HEK293 (cell line): ENCODE data around the gene BLTP3A.
"Not testable (repeated sequence)": the region's sequence is repeated elsewhere in the genome, so short reads cannot be mapped to it uniquely, and the experiment has no call there.

Source experiments
- CTCF ChIA-PET: fragments of 350-600 bp; formaldehyde crosslinking; extraction: SDS; loops from one replicate; lab custom pipeline; 2021; ENCODE audit warnings: antibody characterized with exemption; lab: Yijun Ruan, JAX
- POLR2A ChIA-PET: fragments of 300-600 bp; formaldehyde crosslinking; extraction: SDS; loops from one replicate; lab custom pipeline; 2020; ENCODE audit warnings: antibody characterized with exemption, inconsistent platforms; lab: Yijun Ruan, JAX
- H3K27ac ChIP-seq: fragments of 200-500 bp; sonication (Bioruptor generic); 2 replicates; pipeline ENCODE4 v1.5.1; 2014; ENCODE audit warnings: low read depth, low read length, control low read depth, inconsistent platforms; ENCODE audit errors: extremely low read depth
- H3K36me3 ChIP-seq, 2 experiments: fragments of 200-500 bp in 1 of 2; sonication (Bioruptor generic) in 1 of 2; 1 replicate in 1 of 2; 2 replicates in 1 of 2; pipeline ENCODE4 v1.5.1; 2014 to 2017; ENCODE audit warnings: inconsistent platforms in 2 of 2, low read length in 2 of 2; ENCODE audit not compliant: control insufficient read depth in 2 of 2, insufficient read depth in 1 of 2
- H3K4me1 ChIP-seq: fragments of 200-500 bp; sonication (Bioruptor generic); 2 replicates; pipeline ENCODE4 v1.5.1; 2014; ENCODE audit warnings: mild to moderate bottlenecking, low read length, inconsistent platforms; ENCODE audit not compliant: control insufficient read depth, insufficient read depth
- H3K4me3 ChIP-seq: 2 replicates; pipeline ENCODE4 v1.5.1; 2011; ENCODE audit warnings: low read depth, mild to moderate bottlenecking, control low read depth, low read length, moderate library complexity
- H3K9me3 ChIP-seq: fragments of 200-500 bp; sonication (Bioruptor generic); 2 replicates; pipeline ENCODE4 v1.5.1; 2014; ENCODE audit warnings: low read depth, low read length, inconsistent platforms; ENCODE audit not compliant: control insufficient read depth, insufficient read depth
- HOXD13 ChIP-seq: sonication (generic); formaldehyde crosslinking; IDR thresholded peaks from 2 replicates; pipeline ENCODE4 v1.8.0; 2022; ENCODE audit warnings: missing genetic modification reagents, borderline replicate concordance
- SCRT2 ChIP-seq: fragments of 450-650 bp; formaldehyde crosslinking; IDR thresholded peaks from 2 replicates; pipeline ENCODE4 v1.5.1; 2016; ENCODE audit warnings: missing biosample characterization, missing genetic modification characterization
- ZBTB7A ChIP-seq: fragments of 450-650 bp; formaldehyde crosslinking; IDR thresholded peaks from 2 replicates; pipeline ENCODE4 v1.5.1; 2016; ENCODE audit warnings: low read depth, missing biosample characterization, missing genetic modification characterization
- ZNF24 ChIP-seq: fragments of 450-650 bp; formaldehyde crosslinking; IDR thresholded peaks from 2 replicates; pipeline ENCODE4 v1.5.1; 2016; ENCODE audit warnings: missing biosample characterization, missing genetic modification characterization
- ZNF354C ChIP-seq: fragments of 450-650 bp; formaldehyde crosslinking; IDR thresholded peaks from 2 replicates; pipeline ENCODE4 v1.5.1; 2016; ENCODE audit warnings: missing biosample characterization, missing genetic modification characterization, low read depth, borderline replicate concordance
- ZNF366 ChIP-seq: fragments of 450-650 bp; formaldehyde crosslinking; conservative IDR thresholded peaks from 2 replicates; pipeline ENCODE4 v1.5.1; 2016; ENCODE audit warnings: missing biosample characterization, missing genetic modification characterization
- ZNF473 ChIP-seq: fragments of 450-650 bp; formaldehyde crosslinking; IDR thresholded peaks from 2 replicates; pipeline ENCODE4 v1.5.1; 2017; ENCODE audit warnings: missing biosample characterization, missing genetic modification characterization
- ZNF555 ChIP-seq: fragments of 450-650 bp; formaldehyde crosslinking; conservative IDR thresholded peaks from 2 replicates; pipeline ENCODE4 v1.5.1; 2017; ENCODE audit warnings: missing biosample characterization, mild to moderate bottlenecking, missing genetic modification characterization, inconsistent platforms
- ZNF621 ChIP-seq: fragments of 450-650 bp; formaldehyde crosslinking; IDR thresholded peaks from 2 replicates; pipeline ENCODE4 v1.5.1; 2017; ENCODE audit warnings: missing biosample characterization, missing genetic modification characterization
- ZNF624 ChIP-seq: fragments of 450-650 bp; formaldehyde crosslinking; IDR thresholded peaks from 2 replicates; pipeline ENCODE4 v1.5.1; 2017; ENCODE audit warnings: missing biosample characterization, missing genetic modification characterization
- ZNF664 ChIP-seq: fragments of 450-650 bp; formaldehyde crosslinking; IDR thresholded peaks from 2 replicates; pipeline ENCODE4 v1.5.1; 2016; ENCODE audit warnings: missing biosample characterization, missing genetic modification characterization
- ZNF830 ChIP-seq: fragments of 450-650 bp; IDR thresholded peaks from 2 replicates; pipeline ENCODE4 v1.5.0; 2018; ENCODE audit warnings: missing biosample characterization, missing genetic modification characterization, low read depth, mild to moderate bottlenecking, moderate library complexity
- ZSCAN23 ChIP-seq: fragments of 450-650 bp; formaldehyde crosslinking; IDR thresholded peaks from 2 replicates; pipeline ENCODE4 v1.5.1; 2016; ENCODE audit warnings: missing biosample characterization, missing genetic modification characterization
- TF ChIP-seq, protein P1 (sequence below): fragments of 450-650 bp; formaldehyde crosslinking; IDR thresholded peaks from 2 replicates; pipeline ENCODE4 v1.5.1; 2016; ENCODE audit warnings: missing biosample characterization, missing genetic modification characterization, borderline replicate concordance
- TF ChIP-seq, protein P2 (sequence below): fragments of 450-650 bp; formaldehyde crosslinking; IDR thresholded peaks from 2 replicates; pipeline ENCODE4 v1.5.1; 2016; ENCODE audit warnings: missing biosample characterization, missing genetic modification characterization

Gene BLTP3A

DNA sequence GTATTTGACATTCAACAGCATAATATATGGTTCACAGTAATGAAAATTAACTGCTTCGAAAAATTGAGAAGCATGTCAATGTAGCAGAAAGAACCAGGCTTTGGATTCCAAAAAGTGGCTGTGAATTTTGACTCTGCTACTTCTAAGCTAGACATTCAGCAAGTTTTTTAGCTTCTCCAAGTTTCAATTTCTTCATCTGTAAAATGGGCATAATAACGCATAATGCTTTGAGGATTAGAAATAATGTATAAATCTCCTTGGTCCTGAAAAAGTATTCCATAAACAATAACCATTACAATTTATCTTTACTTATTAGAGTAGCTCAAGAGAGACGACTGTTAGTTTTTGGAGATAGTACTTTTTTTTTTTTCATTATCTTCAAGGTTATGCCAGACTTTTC lies 7.7 kb downstream of the BLTP3A start (continued):
- TF ChIP-seq, protein P1, sequence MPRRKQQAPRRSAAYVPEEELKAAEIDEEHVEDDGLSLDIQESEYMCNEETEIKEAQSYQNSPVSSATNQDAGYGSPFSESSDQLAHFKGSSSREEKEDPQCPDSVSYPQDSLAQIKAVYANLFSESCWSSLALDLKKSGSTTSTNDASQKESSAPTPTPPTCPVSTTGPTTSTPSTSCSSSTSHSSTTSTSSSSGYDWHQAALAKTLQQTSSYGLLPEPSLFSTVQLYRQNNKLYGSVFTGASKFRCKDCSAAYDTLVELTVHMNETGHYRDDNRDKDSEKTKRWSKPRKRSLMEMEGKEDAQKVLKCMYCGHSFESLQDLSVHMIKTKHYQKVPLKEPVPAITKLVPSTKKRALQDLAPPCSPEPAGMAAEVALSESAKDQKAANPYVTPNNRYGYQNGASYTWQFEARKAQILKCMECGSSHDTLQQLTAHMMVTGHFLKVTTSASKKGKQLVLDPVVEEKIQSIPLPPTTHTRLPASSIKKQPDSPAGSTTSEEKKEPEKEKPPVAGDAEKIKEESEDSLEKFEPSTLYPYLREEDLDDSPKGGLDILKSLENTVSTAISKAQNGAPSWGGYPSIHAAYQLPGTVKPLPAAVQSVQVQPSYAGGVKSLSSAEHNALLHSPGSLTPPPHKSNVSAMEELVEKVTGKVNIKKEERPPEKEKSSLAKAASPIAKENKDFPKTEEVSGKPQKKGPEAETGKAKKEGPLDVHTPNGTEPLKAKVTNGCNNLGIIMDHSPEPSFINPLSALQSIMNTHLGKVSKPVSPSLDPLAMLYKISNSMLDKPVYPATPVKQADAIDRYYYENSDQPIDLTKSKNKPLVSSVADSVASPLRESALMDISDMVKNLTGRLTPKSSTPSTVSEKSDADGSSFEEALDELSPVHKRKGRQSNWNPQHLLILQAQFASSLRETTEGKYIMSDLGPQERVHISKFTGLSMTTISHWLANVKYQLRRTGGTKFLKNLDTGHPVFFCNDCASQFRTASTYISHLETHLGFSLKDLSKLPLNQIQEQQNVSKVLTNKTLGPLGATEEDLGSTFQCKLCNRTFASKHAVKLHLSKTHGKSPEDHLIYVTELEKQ (tag by site-specific recombination): no peak
- TF ChIP-seq, protein P2, sequence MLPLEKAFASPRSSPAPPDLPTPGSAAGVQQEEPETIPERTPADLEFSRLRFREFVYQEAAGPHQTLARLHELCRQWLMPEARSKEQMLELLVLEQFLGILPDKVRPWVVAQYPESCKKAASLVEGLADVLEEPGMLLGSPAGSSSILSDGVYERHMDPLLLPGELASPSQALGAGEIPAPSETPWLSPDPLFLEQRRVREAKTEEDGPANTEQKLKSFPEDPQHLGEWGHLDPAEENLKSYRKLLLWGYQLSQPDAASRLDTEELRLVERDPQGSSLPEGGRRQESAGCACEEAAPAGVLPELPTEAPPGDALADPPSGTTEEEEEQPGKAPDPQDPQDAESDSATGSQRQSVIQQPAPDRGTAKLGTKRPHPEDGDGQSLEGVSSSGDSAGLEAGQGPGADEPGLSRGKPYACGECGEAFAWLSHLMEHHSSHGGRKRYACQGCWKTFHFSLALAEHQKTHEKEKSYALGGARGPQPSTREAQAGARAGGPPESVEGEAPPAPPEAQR (tag by site-specific recombination): no peak
- TF ChIP-seq ZNF555 (tag by site-specific recombination) (no peak), ZNF830 (tag by site-specific recombination) (no peak), HOXD13 (CRISPR knock-in tag) (no peak), ZNF354C (no peak), ZNF624 (no peak), ZBTB7A (tag by site-specific recombination) (no peak), ZNF24 (tag by site-specific recombination) (no peak)

DNA sequence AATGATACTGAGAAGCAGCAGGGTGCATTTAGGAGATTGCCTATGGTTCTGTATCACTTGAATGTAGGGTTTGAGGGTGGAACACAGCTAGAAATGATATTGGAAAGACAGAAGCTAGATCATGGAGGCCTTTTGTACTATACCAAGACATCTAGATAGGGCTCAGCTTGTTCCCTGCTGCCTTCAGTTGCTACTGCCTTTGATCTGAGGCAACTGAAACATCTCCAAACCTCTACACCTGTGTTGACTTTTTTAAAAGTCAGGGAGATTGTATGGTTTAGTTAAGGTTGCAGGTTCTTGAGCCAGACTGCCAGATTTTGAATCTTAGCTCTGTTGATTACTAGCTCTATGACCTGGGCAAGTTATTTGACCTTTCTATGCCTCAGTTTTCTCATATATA lies 12.7 kb downstream of the BLTP3A start:
- ChIA-PET CTCF (interaction anchor here (0.6 to 2.1 kb wide), 2 partner anchors 13 to 30 kb away, joined by 4 to 6 read pairs; no protein-coding TSS in a partner anchor), POLR2A (interaction anchor here (2.1 kb wide), 1 partner anchor 13 kb away, joined by 16 read pairs; the partner anchor contains the start of gene BLTP3A)
- H3K27ac ChIP-seq: no peak overlapping the region
- no peaks in the 10 kb centered on the region for H3K4me1 ChIP-seq
- H3K4me3 ChIP-seq: no peak overlapping the region
- H3K36me3 ChIP-seq: no peaks in the 10 kb centered on the region; a peak in 1 of 3 replicates
- TF ChIP-seq ZSCAN23 (tag by site-specific recombination) (no peak), ZNF366 (tag by site-specific recombination) (no peak), ZNF621 (tag by site-specific recombination) (no peak), ZNF664 (tag by site-specific recombination) (no peak), ZNF473 (tag by site-specific recombination) (no peak)
- H3K9me3 ChIP-seq: no peaks in the 10 kb centered on the region

DNA sequence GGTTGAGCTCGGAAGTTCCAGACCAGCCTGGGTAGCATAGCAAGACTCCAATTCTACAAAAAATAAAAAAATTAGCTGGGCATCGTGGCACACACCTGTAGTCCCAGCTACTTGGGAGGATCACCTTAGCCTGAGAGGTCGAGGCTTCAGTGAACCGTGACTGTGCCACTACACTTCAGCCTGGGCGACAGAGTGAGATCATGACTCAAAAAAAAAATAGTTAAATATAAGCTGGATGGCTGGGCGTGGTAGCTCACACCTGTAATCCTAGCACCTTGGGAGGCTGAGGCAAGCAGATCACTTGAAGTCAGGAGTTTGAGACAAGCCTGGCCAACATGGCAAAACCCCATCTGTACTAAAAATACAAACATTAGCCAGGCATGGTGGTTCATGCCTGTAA lies 13.2 kb downstream of the BLTP3A start:
- not testable (repeated sequence) for H3K36me3 ChIP-seq, H3K4me1 ChIP-seq, H3K4me3 ChIP-seq, H3K9me3 ChIP-seq, H3K27ac ChIP-seq
- ChIA-PET CTCF (interaction anchor here (2.1 kb wide), 1 partner anchor 14 kb away, joined by 6 read pairs; no protein-coding TSS in a partner anchor), POLR2A (interaction anchor here (2.1 kb wide), 1 partner anchor 13 kb away, joined by 16 read pairs; the partner anchor contains the start of gene BLTP3A)
- TF ChIP-seq SCRT2: peak; percentile 41; the same call in 1 of the 2 replicates
- TF ChIP-seq, all 188 proteins: peak for 1; not testable (repeated sequence) for 187
